Measurements from ENCODE around the gene BNC1.
"Not testable (repeated sequence)": the region's sequence is repeated elsewhere in the genome, so short reads cannot be mapped to it uniquely, and the experiment has no call there.

Gene BNC1

DNA sequence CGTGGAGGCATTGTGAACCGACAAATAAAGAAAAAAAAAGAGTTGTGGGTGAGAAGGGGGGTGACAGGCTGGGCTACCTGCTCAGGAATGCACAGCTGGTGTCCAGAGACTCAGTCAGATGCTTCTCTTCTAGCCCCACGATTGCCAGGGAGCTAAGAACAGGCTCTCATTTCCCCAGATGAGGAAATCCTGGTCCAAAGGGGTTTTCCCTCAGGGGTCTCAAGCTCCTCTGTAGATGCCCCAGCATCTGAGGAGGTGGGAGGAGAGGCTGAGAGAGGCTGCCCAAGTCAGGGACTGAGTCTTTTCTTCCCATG, 35.5 kb downstream of the BNC1 start:
- no peak for DNase-seq (ENCODE audit: low read depth)

DNA sequence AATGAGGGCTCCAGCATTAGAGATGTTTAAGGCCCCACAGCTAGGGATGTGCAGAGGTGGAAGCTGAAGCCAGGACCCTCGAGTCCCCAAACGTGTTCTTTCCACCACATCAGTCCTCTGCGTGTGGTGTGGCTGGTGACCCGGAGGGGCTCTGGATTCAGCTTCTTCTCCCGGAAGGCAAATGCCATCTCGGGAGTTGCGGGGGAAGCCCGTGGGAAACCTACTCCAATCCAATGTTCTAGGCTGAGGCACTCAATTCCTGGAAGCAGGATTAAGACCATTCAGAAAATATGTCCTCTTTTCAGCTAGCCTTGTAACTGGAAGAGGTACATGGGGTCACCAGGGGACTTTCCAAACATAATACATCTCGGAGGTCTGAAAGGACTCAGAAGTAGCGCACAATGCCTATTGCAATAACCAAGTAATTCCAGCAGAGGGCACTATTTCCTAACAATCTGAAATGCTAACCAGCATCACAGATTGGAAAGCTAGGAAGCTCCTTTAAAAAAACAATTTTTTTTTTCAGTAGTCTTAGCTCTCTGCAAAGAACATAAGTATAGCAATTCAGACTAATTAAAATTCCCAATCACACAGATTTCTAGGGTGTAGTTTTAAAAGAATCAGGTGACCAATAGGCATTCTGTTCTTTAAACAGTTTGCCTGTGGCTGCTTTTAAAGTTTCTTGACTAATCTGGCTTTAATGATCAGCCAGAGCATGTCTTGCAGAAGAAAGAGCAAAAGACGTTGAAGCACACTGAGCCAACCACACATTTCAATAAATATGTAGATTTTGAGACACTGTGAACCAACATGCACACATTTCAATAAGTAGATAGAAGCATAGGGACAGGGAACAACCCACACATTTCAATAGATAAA, 36.1 kb downstream of the BNC1 start:
- no peak for DNase-seq (ENCODE audit: low read depth)

- no peak for DNase-seq (ENCODE audit: low read depth)
Measured at GRCh38 chr15:83243634-83244033, 40.8 kb downstream of the BNC1 start.

DNA sequence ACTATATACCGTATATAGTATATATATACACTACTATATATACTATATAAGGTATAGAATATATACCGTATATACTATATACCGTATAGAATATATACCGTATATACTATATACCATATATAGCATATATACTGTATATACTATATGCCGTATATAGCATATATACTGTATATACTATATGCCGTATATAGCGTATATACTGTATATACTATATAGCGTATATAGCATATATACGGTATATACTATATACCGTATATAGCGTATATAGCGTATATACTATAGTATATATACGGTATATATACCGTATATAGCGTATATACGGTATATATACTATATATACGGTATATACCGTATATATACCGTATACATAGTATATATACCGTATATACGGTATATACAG, 54.2 kb downstream of the BNC1 start:
- no peak for DNase-seq (ENCODE audit: low read depth)

- no peak for DNase-seq (ENCODE audit: low read depth)
Measured at GRCh38 chr15:83225449-83225848, 59.0 kb downstream of the BNC1 start.

GRCh38 chr15:83221781-83222180, 62.7 kb downstream of the BNC1 start:
- DNase-seq (ENCODE audit: low read depth) = not testable (repeated sequence)

GRCh38 chr15:83219026-83219425, 65.4 kb downstream of the BNC1 start:
- DNase-seq (ENCODE audit: low read depth) = no peak

DNA sequence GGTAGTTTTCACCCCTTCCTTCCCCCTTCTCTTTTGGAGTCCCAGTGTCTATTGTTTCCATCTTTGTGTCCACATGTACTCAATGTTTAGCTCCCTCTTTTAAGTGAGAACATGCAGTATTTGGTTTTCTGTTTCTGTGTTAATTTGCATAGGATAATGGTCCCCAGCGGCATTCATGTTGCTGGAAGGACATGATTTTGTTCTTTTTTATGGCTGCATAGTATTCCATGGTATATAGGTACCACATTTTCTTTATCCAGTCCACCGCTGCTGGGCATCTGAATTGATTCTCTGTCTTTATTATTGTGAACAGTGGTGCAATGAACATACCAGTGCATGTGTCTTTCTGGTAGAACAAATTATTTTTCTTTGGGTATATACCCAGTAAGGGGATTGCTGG, 69.2 kb downstream of the BNC1 start:
- no peak for DNase-seq (ENCODE audit: low read depth)

GRCh38 chr15:83210619-83211018, 73.8 kb downstream of the BNC1 start:
- no peak for DNase-seq (ENCODE audit: low read depth)

DNA sequence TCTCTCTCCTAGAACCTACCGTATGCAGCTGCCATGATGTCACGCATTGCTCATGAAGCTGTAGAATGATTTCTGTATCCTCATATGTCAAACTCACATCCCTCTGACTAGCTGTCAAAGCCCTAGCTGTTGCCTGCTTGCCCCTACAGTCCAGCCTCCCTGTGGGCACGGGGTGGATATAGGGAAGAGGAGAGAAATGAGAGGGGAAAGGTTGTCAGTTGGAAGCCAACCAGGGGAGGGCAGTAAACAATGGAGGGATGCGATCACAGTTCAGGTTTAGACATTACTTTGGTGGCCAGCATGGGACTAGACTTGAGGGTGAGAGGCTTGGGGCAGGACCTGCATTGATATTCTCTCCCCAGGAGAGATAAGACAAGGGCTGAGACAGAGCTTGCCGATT, 75.1 kb downstream of the BNC1 start:
- DNase-seq (ENCODE audit: low read depth) = no peak

DNA sequence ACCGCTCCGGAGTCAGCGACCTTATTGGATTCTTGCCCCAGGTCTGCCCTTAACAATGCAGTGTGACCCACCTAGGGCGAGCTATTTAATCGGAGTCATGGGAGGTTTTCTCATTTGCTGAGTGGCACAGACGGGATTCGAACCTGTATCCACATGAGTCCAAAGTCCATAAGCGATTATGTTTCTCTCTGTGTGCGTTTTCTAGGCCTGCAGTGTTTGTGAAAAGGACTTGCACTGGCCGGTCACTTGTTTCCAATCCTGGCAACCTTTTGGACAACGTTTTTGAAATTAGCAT, 76.2 kb downstream of the BNC1 start:
- no peak for DNase-seq (ENCODE audit: low read depth)

DNA sequence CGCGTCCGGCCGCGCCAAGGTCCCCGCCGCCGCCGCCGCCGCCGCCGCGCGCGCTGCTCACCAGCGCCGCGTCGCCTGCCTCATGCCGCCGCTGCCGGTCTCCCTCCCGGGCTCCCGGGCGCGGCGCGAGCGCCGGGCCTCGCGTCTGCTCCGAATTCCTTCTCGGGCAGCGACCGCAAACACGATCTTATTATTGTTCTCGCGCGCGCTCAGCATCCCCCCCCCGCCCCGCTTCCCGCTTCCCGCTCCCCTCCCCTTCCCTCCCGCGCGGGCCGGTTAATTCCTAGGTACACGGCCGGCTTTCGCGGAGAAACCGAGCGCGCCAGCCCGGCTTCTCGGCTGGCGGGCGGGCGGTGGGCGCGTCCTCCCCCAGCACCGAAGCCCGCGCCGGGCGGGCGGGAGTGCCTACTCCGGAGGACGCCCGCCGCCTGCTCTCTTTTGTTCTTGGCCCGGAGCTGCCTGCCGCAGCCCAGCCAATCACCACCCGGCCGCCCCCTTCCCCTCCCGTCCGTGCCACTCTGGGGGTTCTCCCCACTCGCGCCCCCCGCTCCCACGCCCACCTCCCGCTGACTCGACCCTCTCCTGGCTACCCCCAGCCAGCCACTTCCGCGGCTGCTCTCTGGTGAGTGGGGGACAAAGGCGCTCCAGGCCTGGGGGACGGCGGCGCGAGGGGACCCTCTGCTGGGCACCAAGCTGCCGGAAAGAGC, 76.7 kb downstream of the BNC1 start, which contains the start of gene HDGFL3:
Gene HDGFL3 (minus strand): TSS at position 164 of the 707 bp plus-strand sequence. CDS start 409 bp downstream, outside the sequence.
- DNase-seq (ENCODE audit: low read depth) = no peak

- DNase-seq (ENCODE audit: low read depth) = no peak
Measured at GRCh38 chr15:83207009-83207659, 77.3 kb downstream of the BNC1 start.

- DNase-seq (ENCODE audit: low read depth) = no peak
Measured at GRCh38 chr15:83206526-83207008, 77.9 kb downstream of the BNC1 start.

Measured in T follicular helper cell (primary cell).